SK-N-SH (cell line): Measurements from ENCODE around the gene C9.

Experiments
- CHD2 ChIP-seq: fragments of 150-350 bp; IDR thresholded peaks from 2 replicates; pipeline ENCODE4 v1.6.1; 2018; ENCODE audit warnings: low read length; ENCODE audit not compliant: partially characterized antibody
- EP300 ChIP-seq, 2 experiments: IDR thresholded peaks; 2 replicates each; pipeline versions ENCODE4 v1.4.0 to v1.6.1; 2012; ENCODE audit warnings: borderline replicate concordance in 1 of 2, low read depth in 1 of 2, low read length in 1 of 2
- EZH2phosphoT487 ChIP-seq: fragments of 200-600 bp; sonication (generic); IDR thresholded peaks from 2 replicates; pipeline ENCODE4 v1.6.1; 2017; ENCODE audit warnings: low read depth, mixed run types, mild to moderate bottlenecking, antibody characterized with exemption, moderate library complexity, borderline replicate concordance
- MXI1 ChIP-seq: IDR thresholded peaks from 2 replicates; pipeline ENCODE4 v1.6.1; 2012; ENCODE audit warnings: mild to moderate bottlenecking, low read depth, low read length, improper control_type of control experiment
- POLR2AphosphoS5 ChIP-seq: IDR thresholded peaks from 2 replicates; pipeline ENCODE4 v1.6.1; 2012; ENCODE audit warnings: low read depth, low read length
- RAD21 ChIP-seq: IDR thresholded peaks from 2 replicates; pipeline ENCODE4 v1.6.1; 2012; ENCODE audit warnings: mild to moderate bottlenecking, low read length
- RXRA ChIP-seq: IDR thresholded peaks from 2 replicates; pipeline ENCODE4 v1.4.0; 2012; ENCODE audit warnings: low read depth, mild to moderate bottlenecking, borderline replicate concordance
- TEAD4 ChIP-seq: IDR thresholded peaks from 2 replicates; pipeline ENCODE4 v1.4.0; 2012; ENCODE audit warnings: mild to moderate bottlenecking, borderline replicate concordance; ENCODE audit not compliant: insufficient read depth
- USF2 ChIP-seq: fragments of 150-350 bp; IDR thresholded peaks from 2 replicates; pipeline ENCODE4 v1.6.1; 2017; ENCODE audit warnings: antibody characterized with exemption, low read length, low read depth, borderline replicate concordance
- TF ChIP-seq, protein P1 (sequence below): fragments of 200-600 bp; sonication (generic); IDR thresholded peaks from 2 replicates; pipeline ENCODE4 v1.6.1; 2017; ENCODE audit warnings: antibody characterized with exemption, mild to moderate bottlenecking, moderate library complexity
- TF ChIP-seq, protein P2 (sequence below): IDR thresholded peaks from 2 replicates; pipeline ENCODE4 v1.6.1; 2012; ENCODE audit warnings: mild to moderate bottlenecking, low read depth, low read length, moderate library complexity
- TF ChIP-seq, protein P3 (sequence below): IDR thresholded peaks from 2 replicates; pipeline ENCODE4 v1.4.0; 2012; ENCODE audit warnings: low read depth, borderline replicate concordance

DNA sequence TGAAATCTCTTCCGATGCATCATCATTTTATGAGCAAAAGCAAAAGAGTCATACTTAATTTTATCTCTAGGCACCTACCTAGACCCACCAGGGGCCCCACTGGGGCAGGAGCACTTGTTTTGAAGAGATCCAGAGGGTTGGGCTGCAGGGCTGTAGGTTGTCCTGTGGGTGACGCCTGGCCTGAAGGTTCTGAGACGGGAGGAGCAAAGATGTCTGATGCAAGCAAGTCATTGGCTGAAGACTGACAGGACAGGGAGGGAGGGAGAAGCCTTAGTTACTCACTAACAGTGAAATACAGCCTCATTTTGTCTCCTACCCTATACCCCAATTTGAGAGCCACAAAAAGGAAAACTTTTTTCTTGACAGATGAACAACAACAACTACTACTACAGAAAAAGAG, 17.1 kb upstream of the C9 start:
- TF ChIP-seq, protein P1, sequence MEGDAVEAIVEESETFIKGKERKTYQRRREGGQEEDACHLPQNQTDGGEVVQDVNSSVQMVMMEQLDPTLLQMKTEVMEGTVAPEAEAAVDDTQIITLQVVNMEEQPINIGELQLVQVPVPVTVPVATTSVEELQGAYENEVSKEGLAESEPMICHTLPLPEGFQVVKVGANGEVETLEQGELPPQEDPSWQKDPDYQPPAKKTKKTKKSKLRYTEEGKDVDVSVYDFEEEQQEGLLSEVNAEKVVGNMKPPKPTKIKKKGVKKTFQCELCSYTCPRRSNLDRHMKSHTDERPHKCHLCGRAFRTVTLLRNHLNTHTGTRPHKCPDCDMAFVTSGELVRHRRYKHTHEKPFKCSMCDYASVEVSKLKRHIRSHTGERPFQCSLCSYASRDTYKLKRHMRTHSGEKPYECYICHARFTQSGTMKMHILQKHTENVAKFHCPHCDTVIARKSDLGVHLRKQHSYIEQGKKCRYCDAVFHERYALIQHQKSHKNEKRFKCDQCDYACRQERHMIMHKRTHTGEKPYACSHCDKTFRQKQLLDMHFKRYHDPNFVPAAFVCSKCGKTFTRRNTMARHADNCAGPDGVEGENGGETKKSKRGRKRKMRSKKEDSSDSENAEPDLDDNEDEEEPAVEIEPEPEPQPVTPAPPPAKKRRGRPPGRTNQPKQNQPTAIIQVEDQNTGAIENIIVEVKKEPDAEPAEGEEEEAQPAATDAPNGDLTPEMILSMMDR: no peak
- TF ChIP-seq POLR2AphosphoS5 (no peak), TEAD4 (no peak), EP300 (IDR thresholded peaks at IDR 0.05; ENCODE audit: borderline replicate concordance in 1 of 2, low read depth in 1 of 2, low read length in 1 of 2) (no peak), RXRA (no peak), USF2 (no peak), EZH2phosphoT487 (no peak), MXI1 (no peak), CHD2 (no peak), RAD21 (no peak)
- TF ChIP-seq, protein P2, sequence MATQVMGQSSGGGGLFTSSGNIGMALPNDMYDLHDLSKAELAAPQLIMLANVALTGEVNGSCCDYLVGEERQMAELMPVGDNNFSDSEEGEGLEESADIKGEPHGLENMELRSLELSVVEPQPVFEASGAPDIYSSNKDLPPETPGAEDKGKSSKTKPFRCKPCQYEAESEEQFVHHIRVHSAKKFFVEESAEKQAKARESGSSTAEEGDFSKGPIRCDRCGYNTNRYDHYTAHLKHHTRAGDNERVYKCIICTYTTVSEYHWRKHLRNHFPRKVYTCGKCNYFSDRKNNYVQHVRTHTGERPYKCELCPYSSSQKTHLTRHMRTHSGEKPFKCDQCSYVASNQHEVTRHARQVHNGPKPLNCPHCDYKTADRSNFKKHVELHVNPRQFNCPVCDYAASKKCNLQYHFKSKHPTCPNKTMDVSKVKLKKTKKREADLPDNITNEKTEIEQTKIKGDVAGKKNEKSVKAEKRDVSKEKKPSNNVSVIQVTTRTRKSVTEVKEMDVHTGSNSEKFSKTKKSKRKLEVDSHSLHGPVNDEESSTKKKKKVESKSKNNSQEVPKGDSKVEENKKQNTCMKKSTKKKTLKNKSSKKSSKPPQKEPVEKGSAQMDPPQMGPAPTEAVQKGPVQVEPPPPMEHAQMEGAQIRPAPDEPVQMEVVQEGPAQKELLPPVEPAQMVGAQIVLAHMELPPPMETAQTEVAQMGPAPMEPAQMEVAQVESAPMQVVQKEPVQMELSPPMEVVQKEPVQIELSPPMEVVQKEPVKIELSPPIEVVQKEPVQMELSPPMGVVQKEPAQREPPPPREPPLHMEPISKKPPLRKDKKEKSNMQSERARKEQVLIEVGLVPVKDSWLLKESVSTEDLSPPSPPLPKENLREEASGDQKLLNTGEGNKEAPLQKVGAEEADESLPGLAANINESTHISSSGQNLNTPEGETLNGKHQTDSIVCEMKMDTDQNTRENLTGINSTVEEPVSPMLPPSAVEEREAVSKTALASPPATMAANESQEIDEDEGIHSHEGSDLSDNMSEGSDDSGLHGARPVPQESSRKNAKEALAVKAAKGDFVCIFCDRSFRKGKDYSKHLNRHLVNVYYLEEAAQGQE: no peak
- TF ChIP-seq, protein P3, sequence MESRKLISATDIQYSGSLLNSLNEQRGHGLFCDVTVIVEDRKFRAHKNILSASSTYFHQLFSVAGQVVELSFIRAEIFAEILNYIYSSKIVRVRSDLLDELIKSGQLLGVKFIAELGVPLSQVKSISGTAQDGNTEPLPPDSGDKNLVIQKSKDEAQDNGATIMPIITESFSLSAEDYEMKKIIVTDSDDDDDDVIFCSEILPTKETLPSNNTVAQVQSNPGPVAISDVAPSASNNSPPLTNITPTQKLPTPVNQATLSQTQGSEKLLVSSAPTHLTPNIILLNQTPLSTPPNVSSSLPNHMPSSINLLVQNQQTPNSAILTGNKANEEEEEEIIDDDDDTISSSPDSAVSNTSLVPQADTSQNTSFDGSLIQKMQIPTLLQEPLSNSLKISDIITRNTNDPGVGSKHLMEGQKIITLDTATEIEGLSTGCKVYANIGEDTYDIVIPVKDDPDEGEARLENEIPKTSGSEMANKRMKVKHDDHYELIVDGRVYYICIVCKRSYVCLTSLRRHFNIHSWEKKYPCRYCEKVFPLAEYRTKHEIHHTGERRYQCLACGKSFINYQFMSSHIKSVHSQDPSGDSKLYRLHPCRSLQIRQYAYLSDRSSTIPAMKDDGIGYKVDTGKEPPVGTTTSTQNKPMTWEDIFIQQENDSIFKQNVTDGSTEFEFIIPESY: no peak
